ENCODE measurements around the gene KLHL4. TPM values are rescaled to one million over a fixed set of nuclear protein-coding genes. Genes with fewer than 3 reads are reported as not detected.

Gene KLHL4
- total and polyA plus RNA-seq, 9 of the 15 experiments (the other 6 are each of a cell fraction or from before 2014, with no cell fraction given) = 0.04 to 0.16 (median 0.06) TPM; not detected in 1

- Histone ChIP-seq H3K9me3 (replicated peaks; ENCODE audit: control insufficient read depth, insufficient read depth, low read depth, low read length) (no peaks in the 10 kb centered on the region), H3K27ac (ENCODE audit: extremely low read depth, low read depth, low read length) (no peak overlapping the region), H3K4me2 (ENCODE audit: insufficient read depth, low read length) (no peak overlapping the region), H3K9me1 (ENCODE audit: control insufficient read depth, insufficient read depth, low read length) (no peaks in the 10 kb centered on the region), H4K20me1 (replicated peaks; ENCODE audit: control insufficient read depth, insufficient read depth, low read length) (no peaks in the 10 kb centered on the region), H2AFZ (ENCODE audit: low read depth, low read length) (no peak overlapping the region), H3K4me1 (replicated peaks in 1 of 2; ENCODE audit: control insufficient read depth in 2 of 2, insufficient read depth in 2 of 2, low read length in 2 of 2) (no peaks in the 10 kb centered on the region), H3K79me2 (ENCODE audit: control insufficient read depth, insufficient read depth, low read length) (no peaks in the 10 kb centered on the region), H3K27me3 (ENCODE audit: control insufficient read depth in 2 of 2, insufficient read depth in 2 of 2, low read length in 2 of 2) (no peaks in the 10 kb centered on the region), H3K9ac (ENCODE audit: insufficient read depth in 1 of 2, low read depth in 2 of 2, low read length in 2 of 2) (no peak overlapping the region), H3K4me3 (no peak overlapping the region), H3K36me3 (ENCODE audit: control insufficient read depth, insufficient read depth, low read length) (no peaks in the 10 kb centered on the region)
- FAIRE-seq = no peak
- no peak for ATAC-seq
- intact Hi-C loops (cut with micrococcal nuclease) = no loop called here
- in situ Hi-C loops (cut with MboI) = no loop called here
- ChIA-PET POLR2A (no interaction called here), CTCF (ENCODE audit: low intra/inter-chr PET ratio) (no interaction called here)
- BruUV-seq (replicated peaks) = no TSS peak
- WGBS (ENCODE audit: insufficient coverage, low coverage, missing lambda C conversion rate) = 63% methylated on average over 2 of the region's 2 CpGs
- TF ChIP-seq U2AF2 (optimal IDR thresholded peaks at IDR 0.05; ENCODE audit: low read depth, low read length) (no peak), DACH1 (IDR thresholded peaks at IDR 0.05; ENCODE audit: partially characterized antibody) (no peak), SNRNP70 (optimal IDR thresholded peaks at IDR 0.05; ENCODE audit: low read depth, low read length) (no peak), CREB5 (CRISPR knock-in tag; IDR thresholded peaks at IDR 0.05) (no peak), SMAD4 (CRISPR knock-in tag; conservative IDR thresholded peaks at IDR 0.05) (no peak), ZNF561 (CRISPR knock-in tag; conservative IDR thresholded peaks at IDR 0.05) (no peak), HMBOX1 (IDR thresholded peaks at IDR 0.05) (no peak), NCOA1 (IDR thresholded peaks at IDR 0.05; ENCODE audit: low read depth) (no peak), ZNF232 (CRISPR knock-in tag; IDR thresholded peaks at IDR 0.05) (no peak), THRAP3 (IDR thresholded peaks at IDR 0.05; ENCODE audit: borderline replicate concordance) (no peak), SOX6 (IDR thresholded peaks at IDR 0.05) (no peak)
- DNase-seq (ENCODE audit: extremely low read depth in 1 of 4, low spot score in 3 of 4) = no peak
Observed at GRCh38 chrX:87489071-87489470, 28.5 kb upstream of the KLHL4 start.

All from K562 (cell line).